Measurements from ENCODE around the gene GRK3. TPM values are rescaled to one million over a fixed set of nuclear protein-coding genes. Genes with fewer than 3 reads are reported as not detected.
A peak's percentile ranks its signal among the peaks of the same experiment; 100 is the strongest.

The GRK3 gene
- total RNA-seq, 1 donor from 2014 or later = 1.1 TPM

DNA sequence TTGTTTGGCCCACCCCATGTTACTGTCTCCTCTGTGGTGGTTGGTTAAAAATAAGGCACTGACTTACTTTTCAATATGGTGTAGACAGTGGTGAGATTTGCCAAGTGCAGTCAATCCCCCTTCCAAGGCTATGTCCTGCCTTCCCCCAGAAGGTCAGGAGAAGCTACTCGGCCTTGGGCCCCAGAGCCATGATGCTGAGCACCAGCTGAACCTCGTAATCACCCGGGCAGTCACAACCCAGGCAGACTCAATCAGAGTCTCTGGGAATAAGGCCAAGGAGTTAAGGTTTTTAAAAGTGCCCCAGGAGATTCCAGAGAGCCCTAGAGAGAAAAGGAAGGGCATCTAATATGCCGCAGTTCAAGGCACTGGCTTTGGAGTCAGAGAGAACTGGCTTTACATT, 201.3 kb downstream of the GRK3 start:
- no peaks in the 10 kb centered on the region for H3K36me3 Mint-ChIP-seq (ENCODE audit: unreplicated experiment)
- DNase-seq (ENCODE audit: extremely low spot score, unreplicated experiment) = no peak
- peaks cover 4% of the 10 kb centered on the region for H3K4me1 Mint-ChIP-seq (ENCODE audit: unreplicated experiment)
- H3K4me3 Mint-ChIP-seq (ENCODE audit: unreplicated experiment) = no peak overlapping the region
- TF ChIP-seq, protein P1, sequence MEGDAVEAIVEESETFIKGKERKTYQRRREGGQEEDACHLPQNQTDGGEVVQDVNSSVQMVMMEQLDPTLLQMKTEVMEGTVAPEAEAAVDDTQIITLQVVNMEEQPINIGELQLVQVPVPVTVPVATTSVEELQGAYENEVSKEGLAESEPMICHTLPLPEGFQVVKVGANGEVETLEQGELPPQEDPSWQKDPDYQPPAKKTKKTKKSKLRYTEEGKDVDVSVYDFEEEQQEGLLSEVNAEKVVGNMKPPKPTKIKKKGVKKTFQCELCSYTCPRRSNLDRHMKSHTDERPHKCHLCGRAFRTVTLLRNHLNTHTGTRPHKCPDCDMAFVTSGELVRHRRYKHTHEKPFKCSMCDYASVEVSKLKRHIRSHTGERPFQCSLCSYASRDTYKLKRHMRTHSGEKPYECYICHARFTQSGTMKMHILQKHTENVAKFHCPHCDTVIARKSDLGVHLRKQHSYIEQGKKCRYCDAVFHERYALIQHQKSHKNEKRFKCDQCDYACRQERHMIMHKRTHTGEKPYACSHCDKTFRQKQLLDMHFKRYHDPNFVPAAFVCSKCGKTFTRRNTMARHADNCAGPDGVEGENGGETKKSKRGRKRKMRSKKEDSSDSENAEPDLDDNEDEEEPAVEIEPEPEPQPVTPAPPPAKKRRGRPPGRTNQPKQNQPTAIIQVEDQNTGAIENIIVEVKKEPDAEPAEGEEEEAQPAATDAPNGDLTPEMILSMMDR (IDR thresholded peaks at IDR 0.05) = no peak
- H3K27ac Mint-ChIP-seq (ENCODE audit: unreplicated experiment) = no peak overlapping the region
- peaks cover 12% of the 10 kb centered on the region for H3K9me3 Mint-ChIP-seq (ENCODE audit: unreplicated experiment)
- H3K27me3 Mint-ChIP-seq (ENCODE audit: unreplicated experiment) = no peaks in the 10 kb centered on the region

DNA sequence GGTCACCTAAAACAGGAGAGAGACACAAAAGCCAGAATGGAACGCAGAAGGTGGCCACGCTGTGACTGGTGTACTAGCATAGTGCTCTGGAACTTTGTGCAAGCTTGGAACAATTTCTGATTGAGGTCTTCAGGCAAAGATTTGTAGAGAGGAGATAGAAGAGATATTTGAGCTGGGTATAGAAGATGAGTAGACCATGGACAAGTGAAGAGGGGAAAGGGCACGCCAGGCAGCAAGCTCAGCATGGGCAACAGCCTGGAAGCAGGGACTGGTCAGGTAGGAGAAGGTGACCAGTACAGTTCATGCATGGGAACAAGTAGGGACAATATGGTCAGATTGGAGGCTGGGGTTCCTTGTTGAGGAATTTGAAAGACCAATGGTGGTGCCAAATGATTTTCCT, 201.9 kb downstream of the GRK3 start:
- H3K36me3 Mint-ChIP-seq (ENCODE audit: unreplicated experiment) = no peaks in the 10 kb centered on the region
- DNase-seq (ENCODE audit: extremely low spot score, unreplicated experiment) = no peak
- no peaks in the 10 kb centered on the region for H3K27me3 Mint-ChIP-seq (ENCODE audit: unreplicated experiment)
- peaks cover 12% of the 10 kb centered on the region for H3K9me3 Mint-ChIP-seq (ENCODE audit: unreplicated experiment)
- H3K4me1 Mint-ChIP-seq (ENCODE audit: unreplicated experiment) = no peaks in the 10 kb centered on the region
- H3K27ac Mint-ChIP-seq (ENCODE audit: unreplicated experiment) = no peak overlapping the region
- H3K4me3 Mint-ChIP-seq (ENCODE audit: unreplicated experiment) = no peak overlapping the region
- TF ChIP-seq, protein P1 (IDR thresholded peaks at IDR 0.05) = no peak

DNA sequence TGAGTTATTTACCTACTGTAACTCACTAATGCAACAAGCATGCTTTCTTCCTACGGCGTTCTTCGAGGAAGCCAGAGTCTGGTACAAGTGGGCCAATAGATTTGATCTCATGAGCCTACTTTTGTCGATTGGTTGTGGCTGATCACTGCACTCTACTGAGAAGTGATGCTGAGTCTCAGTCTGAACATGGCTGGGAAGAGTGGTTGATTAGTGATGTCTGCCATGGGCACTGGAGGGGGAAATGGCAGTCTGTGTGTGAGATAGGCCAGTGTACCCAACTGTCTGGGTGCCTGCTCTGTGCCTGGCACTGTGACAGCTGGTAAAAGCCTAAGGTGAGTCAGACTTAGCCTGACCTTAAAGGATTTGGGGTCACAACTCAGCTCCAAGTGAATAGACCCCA, 205.9 kb downstream of the GRK3 start:
- TF ChIP-seq, protein P1 (IDR thresholded peaks at IDR 0.05) = no peak
- H3K4me3 Mint-ChIP-seq (ENCODE audit: unreplicated experiment) = no peak overlapping the region
- no peak overlapping the region for H3K27ac Mint-ChIP-seq (ENCODE audit: unreplicated experiment)
- H3K9me3 Mint-ChIP-seq (ENCODE audit: unreplicated experiment) = peaks cover 12% of the 10 kb centered on the region
- H3K4me1 Mint-ChIP-seq (ENCODE audit: unreplicated experiment) = no peaks in the 10 kb centered on the region
- DNase-seq (ENCODE audit: extremely low spot score, unreplicated experiment) = no peak
- peaks cover 5% of the 10 kb centered on the region for H3K27me3 Mint-ChIP-seq (ENCODE audit: unreplicated experiment)
- no peaks in the 10 kb centered on the region for H3K36me3 Mint-ChIP-seq (ENCODE audit: unreplicated experiment)

DNA sequence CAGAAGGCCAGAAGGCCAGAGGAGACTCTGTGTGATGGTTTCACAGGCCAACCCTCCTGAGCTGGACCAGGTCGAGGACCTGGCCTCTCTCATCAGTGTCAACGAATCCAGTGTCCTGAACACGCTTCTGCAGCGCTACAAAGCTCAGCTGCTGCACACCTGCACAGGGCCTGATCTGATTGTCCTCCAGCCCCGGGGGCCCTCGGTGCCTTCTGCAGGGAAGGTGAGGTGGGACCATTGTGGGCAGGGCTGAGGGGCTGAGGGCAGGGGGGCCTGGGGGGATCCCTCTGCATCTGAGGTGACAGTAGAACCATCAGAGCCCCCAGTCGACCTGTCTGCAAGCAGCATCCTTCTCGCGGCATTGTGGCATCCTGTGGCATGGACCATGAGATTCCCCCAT, 207.8 kb downstream of the GRK3 start:
- DNase-seq (ENCODE audit: extremely low spot score, unreplicated experiment) = no peak
- no peaks in the 10 kb centered on the region for H3K4me1 Mint-ChIP-seq (ENCODE audit: unreplicated experiment)
- no peaks in the 10 kb centered on the region for H3K36me3 Mint-ChIP-seq (ENCODE audit: unreplicated experiment)
- no peaks in the 10 kb centered on the region for H3K9me3 Mint-ChIP-seq (ENCODE audit: unreplicated experiment)
- no peak overlapping the region for H3K27ac Mint-ChIP-seq (ENCODE audit: unreplicated experiment)
- peaks cover 5% of the 10 kb centered on the region for H3K27me3 Mint-ChIP-seq (ENCODE audit: unreplicated experiment)
- TF ChIP-seq, protein P1 (IDR thresholded peaks at IDR 0.05) = no peak
- no peak overlapping the region for H3K4me3 Mint-ChIP-seq (ENCODE audit: unreplicated experiment)

DNA sequence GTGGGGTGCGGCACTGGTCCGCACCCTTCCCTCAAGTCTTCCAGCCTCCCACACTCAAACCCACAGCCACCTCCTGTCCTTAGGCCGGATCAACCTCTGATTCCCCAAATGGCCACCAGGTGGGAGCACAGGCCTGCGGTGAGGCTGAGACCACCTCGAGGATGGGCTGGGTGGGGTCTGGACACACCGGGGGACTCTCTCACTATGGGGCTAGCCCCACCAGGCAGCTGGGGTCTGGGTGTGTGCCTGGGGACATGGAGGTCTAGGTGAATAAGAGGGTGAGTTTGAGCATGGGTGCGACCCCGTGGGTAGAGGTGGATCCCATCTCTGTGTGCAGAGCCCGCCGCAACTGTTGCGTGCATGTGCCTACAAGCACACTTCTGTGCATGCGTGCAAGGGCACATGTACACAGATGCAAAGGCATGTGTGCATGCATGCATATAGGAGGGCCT, 210.1 kb downstream of the GRK3 start:
- DNase-seq (ENCODE audit: extremely low spot score, unreplicated experiment) = no peak
- TF ChIP-seq, protein P1 (IDR thresholded peaks at IDR 0.05) = peak; percentile 51
- Mint-ChIP-seq H3K9me3 (ENCODE audit: unreplicated experiment) (no peaks in the 10 kb centered on the region), H3K27me3 (ENCODE audit: unreplicated experiment) (peaks cover 5% of the 10 kb centered on the region), H3K4me1 (ENCODE audit: unreplicated experiment) (no peaks in the 10 kb centered on the region), H3K27ac (ENCODE audit: unreplicated experiment) (no peak overlapping the region), H3K4me3 (ENCODE audit: unreplicated experiment) (no peak overlapping the region), H3K36me3 (ENCODE audit: unreplicated experiment) (no peaks in the 10 kb centered on the region)

Measured in osteocyte (in vitro differentiated cells).